Glutamatergic neuron (in vitro differentiated cells): ENCODE results near the gene HMGN2. TPM values are rescaled to one million over a fixed set of nuclear protein-coding genes. Genes with fewer than 3 reads are reported as not detected.

Experiments
- DNase-seq: peaks from one replicate; pipeline ENCODE4 v3.0.0; 2022
- H3K27ac Mint-ChIP-seq: one replicate; pipeline ENCODE4 v1.8.0; 2020; ENCODE audit warnings: mild to moderate bottlenecking, mixed read lengths, inconsistent platforms; ENCODE audit not compliant: unreplicated experiment
- H3K27me3 Mint-ChIP-seq: one replicate; pipeline ENCODE4 v1.8.0; 2020; ENCODE audit warnings: mild to moderate bottlenecking, moderate library complexity, mixed read lengths, inconsistent platforms; ENCODE audit not compliant: unreplicated experiment
- H3K36me3 Mint-ChIP-seq: one replicate; pipeline ENCODE4 v1.8.0; 2020; ENCODE audit warnings: mild to moderate bottlenecking, mixed read lengths, inconsistent platforms; ENCODE audit not compliant: unreplicated experiment
- H3K4me1 Mint-ChIP-seq: one replicate; pipeline ENCODE4 v1.8.0; 2020; ENCODE audit warnings: mild to moderate bottlenecking, low read depth, mixed read lengths, inconsistent platforms; ENCODE audit not compliant: unreplicated experiment
- H3K4me3 Mint-ChIP-seq: one replicate; pipeline ENCODE4 v1.8.0; 2020; ENCODE audit warnings: mild to moderate bottlenecking, mixed read lengths, inconsistent platforms; ENCODE audit not compliant: unreplicated experiment
- H3K9me3 Mint-ChIP-seq: one replicate; pipeline ENCODE4 v1.8.0; 2020; ENCODE audit warnings: mild to moderate bottlenecking, moderate library complexity, mixed read lengths, inconsistent platforms; ENCODE audit not compliant: unreplicated experiment
- total RNA-seq: library from RNA; stranded (reverse); fragmentation: NEBNext Ultra II Directional; extraction: Animal tissue kit (Norgen Biotek cat#: 25700); gene quantifications from one replicate; pipeline ENCODE4 v1.2.1, GENCODE V29; 2021; ENCODE audit not compliant: unreplicated experiment
- TF ChIP-seq, protein P1 (sequence below): fragments of 200-600 bp; sonication (generic); IDR thresholded peaks from one replicate; pipeline ENCODE4 v1.5.0; 2021; ENCODE audit not compliant: partially characterized antibody, unreplicated experiment

HMGN2 gene
- total RNA-seq, 1 donor from 2014 or later, result 187 TPM

DNA sequence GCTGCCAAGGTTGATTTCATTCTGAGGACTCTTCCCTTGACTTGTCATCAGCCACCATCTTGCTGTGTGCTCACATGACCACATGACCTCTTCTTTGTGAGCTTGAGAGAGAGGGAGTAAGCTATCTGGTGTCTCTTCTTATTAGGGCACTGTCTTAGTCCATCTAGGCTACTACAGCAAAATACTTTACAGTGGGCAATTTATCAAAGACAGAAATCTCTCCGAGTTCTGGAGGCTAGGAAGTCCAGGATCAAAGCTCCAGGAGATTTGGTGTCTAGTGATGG lies 45.5 kb downstream of the HMGN2 start:
- Mint-ChIP-seq H3K4me1 (no peaks in the 10 kb centered on the region), H3K4me3 (no peak overlapping the region), H3K36me3 (peaks cover under 1% of the 10 kb centered on the region), H3K27ac (no peak overlapping the region), H3K27me3 (no peaks in the 10 kb centered on the region), H3K9me3 (no peaks in the 10 kb centered on the region)
- DNase-seq, result no peak
- TF ChIP-seq, protein P1, sequence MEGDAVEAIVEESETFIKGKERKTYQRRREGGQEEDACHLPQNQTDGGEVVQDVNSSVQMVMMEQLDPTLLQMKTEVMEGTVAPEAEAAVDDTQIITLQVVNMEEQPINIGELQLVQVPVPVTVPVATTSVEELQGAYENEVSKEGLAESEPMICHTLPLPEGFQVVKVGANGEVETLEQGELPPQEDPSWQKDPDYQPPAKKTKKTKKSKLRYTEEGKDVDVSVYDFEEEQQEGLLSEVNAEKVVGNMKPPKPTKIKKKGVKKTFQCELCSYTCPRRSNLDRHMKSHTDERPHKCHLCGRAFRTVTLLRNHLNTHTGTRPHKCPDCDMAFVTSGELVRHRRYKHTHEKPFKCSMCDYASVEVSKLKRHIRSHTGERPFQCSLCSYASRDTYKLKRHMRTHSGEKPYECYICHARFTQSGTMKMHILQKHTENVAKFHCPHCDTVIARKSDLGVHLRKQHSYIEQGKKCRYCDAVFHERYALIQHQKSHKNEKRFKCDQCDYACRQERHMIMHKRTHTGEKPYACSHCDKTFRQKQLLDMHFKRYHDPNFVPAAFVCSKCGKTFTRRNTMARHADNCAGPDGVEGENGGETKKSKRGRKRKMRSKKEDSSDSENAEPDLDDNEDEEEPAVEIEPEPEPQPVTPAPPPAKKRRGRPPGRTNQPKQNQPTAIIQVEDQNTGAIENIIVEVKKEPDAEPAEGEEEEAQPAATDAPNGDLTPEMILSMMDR, result no peak

DNA sequence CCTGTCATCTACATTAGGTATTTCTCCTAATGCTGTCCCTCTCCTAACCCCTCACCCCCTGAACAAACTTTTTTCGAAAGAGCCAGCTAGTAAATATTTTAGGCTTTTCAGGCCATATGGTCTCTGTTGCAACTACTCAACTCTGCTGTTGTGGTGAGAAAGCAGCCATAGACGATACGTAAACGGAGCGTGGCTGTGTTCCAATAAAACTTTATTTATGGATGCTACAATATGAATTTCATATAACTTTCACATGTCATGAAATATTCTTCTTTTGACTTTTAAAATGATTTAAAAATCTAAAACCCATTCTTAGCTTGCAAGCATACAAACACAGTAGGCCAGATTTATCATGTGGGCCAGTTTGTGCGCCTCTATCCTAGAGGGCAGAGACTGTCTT lies 46.1 kb downstream of the HMGN2 start:
- Mint-ChIP-seq H3K27ac (no peak overlapping the region), H3K4me1 (no peaks in the 10 kb centered on the region), H3K36me3 (no peaks in the 10 kb centered on the region), H3K9me3 (no peaks in the 10 kb centered on the region), H3K27me3 (no peaks in the 10 kb centered on the region), H3K4me3 (no peak overlapping the region)
- TF ChIP-seq, protein P1, result no peak
- DNase-seq, result no peak

DNA sequence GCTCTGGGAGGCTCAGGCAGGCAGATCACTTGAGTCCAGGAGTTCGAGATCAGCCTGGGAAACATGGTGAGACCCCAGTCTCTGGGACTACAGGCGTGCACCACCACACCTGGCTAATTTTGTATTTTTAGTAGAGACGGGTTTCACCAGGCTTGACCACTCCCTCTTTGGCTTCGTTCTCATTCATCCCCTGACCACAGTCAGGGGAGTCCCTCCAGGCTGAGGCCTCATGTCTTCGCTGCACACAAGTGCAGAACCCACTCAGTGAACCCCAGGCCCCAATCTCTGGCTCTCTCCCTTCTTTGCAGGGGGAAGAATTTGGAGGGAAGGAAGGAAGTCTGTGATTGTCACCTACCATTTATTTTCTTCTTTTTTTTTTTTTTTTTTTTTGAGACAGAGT lies 48.1 kb downstream of the HMGN2 start:
- no peaks in the 10 kb centered on the region for H3K36me3 Mint-ChIP-seq
- TF ChIP-seq, protein P1, result no peak
- DNase-seq, result no peak

DNA sequence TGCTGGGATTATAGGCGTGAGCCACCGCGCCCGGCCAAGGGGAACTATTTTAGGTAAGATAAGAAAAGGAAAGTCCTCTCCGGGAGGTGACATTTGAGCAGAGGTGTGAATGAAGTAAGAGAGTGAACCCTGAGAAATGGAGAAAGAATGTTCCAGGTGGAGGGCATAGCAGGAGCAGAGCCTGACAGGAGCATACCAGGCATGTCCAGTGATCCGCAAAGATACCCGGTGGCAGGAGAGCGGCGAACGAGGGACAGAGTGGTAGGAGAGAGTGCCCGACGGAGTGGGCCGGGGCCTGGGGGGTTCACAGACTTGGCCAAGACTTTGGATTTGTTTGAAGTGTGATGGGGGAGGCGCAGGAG lies 49.4 kb downstream of the HMGN2 start:
- no peaks in the 10 kb centered on the region for H3K9me3 Mint-ChIP-seq
- TF ChIP-seq, protein P1, result no peak
- H3K4me3 Mint-ChIP-seq, result no peak overlapping the region

More for the DNA sequence above, 48.1 kb downstream of the HMGN2 start:
- H3K4me3 Mint-ChIP-seq, result no peak overlapping the region
- H3K27me3 Mint-ChIP-seq, result no peaks in the 10 kb centered on the region
- no peak overlapping the region for H3K27ac Mint-ChIP-seq
- no peaks in the 10 kb centered on the region for H3K4me1 Mint-ChIP-seq
- H3K9me3 Mint-ChIP-seq, result no peaks in the 10 kb centered on the region

DNA sequence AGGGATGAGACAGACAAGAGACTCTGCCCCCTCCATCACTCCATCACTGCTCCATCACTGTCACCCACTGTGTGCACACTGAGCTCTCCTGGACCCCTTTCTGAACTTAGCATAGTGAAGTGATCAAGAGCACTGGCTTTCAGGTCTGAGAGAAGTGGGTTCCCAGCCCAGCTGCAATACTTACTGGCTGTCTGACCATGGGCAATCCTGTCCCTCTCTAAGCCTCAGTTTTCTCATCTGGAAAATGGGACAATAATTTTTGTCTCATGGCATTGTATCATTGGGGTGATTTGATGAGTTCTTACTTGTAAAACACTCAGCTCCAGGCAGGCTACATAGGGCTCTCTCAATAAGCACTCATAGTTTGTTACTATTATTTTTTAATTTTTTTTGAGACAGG lies 49.8 kb downstream of the HMGN2 start:
- H3K4me3 Mint-ChIP-seq, result no peak overlapping the region
- DNase-seq, result no peak

More for the DNA sequence above, 49.4 kb downstream of the HMGN2 start:
- Mint-ChIP-seq H3K36me3 (no peaks in the 10 kb centered on the region), H3K27ac (no peak overlapping the region), H3K4me1 (no peaks in the 10 kb centered on the region), H3K27me3 (no peaks in the 10 kb centered on the region)
- DNase-seq, result no peak

More for the DNA sequence above, 49.8 kb downstream of the HMGN2 start:
- H3K36me3 Mint-ChIP-seq, result no peaks in the 10 kb centered on the region
- TF ChIP-seq, protein P1, result no peak
- no peaks in the 10 kb centered on the region for H3K4me1 Mint-ChIP-seq
- no peaks in the 10 kb centered on the region for H3K27me3 Mint-ChIP-seq
- no peak overlapping the region for H3K27ac Mint-ChIP-seq
- H3K9me3 Mint-ChIP-seq, result no peaks in the 10 kb centered on the region
